CD4-positive, alpha-beta T cell treated with Interleukin-6 for 4 hours (primary cell): ENCODE results near the gene NLRP1.
A peak's percentile ranks its signal among the peaks of the same experiment; 100 is the strongest.

Experiments
- DNase-seq: peaks from one replicate; pipeline ENCODE4 v3.0.0-alpha.2; 2020; ENCODE audit warnings: mixed read lengths

Gene NLRP1

GRCh38 chr17:5511401-5512225 is 72.7 kb downstream of the NLRP1 start:
- DNase-seq: no peak

- DNase-seq: no peak
These were observed 73.5 kb downstream of the NLRP1 start for GRCh38 chr17:5510771-5511170.

GRCh38 chr17:5509482-5509881 is 74.8 kb downstream of the NLRP1 start:
- no peak for DNase-seq

- DNase-seq: no peak
These were observed 75.5 kb downstream of the NLRP1 start for GRCh38 chr17:5508810-5509209.

- DNase-seq: no peak
These were observed 78.0 kb downstream of the NLRP1 start for GRCh38 chr17:5506307-5506706.

GRCh38 chr17:5502552-5502951 is 81.8 kb downstream of the NLRP1 start:
- no peak for DNase-seq

GRCh38 chr17:5501685-5502084 is 82.6 kb downstream of the NLRP1 start:
- no peak for DNase-seq

- peak; percentile 84 for DNase-seq
These were observed 83.5 kb downstream of the NLRP1 start for GRCh38 chr17:5500589-5501391.

- no peak for DNase-seq
These were observed 84.1 kb downstream of the NLRP1 start for GRCh38 chr17:5500247-5500588.

- no peak for DNase-seq
These were observed 84.7 kb downstream of the NLRP1 start for GRCh38 chr17:5499476-5500231.

- no peak for DNase-seq
These were observed 91.3 kb downstream of the NLRP1 start for GRCh38 chr17:5492970-5493369.

- no peak for DNase-seq
These were observed 95.6 kb downstream of the NLRP1 start for GRCh38 chr17:5488752-5489151.

GRCh38 chr17:5486206-5487124 is 97.8 kb downstream of the NLRP1 start, which contains the start of gene MIS12:
MIS12 (plus strand) TSS chr17:5486566; CDS start chr17:5488863, 2,297 bp downstream.
- peak; percentile 98 for DNase-seq

- no peak for DNase-seq
These were observed 98.8 kb downstream of the NLRP1 start, which contains the start of gene DERL2 for GRCh38 chr17:5485270-5486205. DERL2 (minus strand) TSS chr17:5486178; CDS start chr17:5486161, 17 bp downstream.

GRCh38 chr17:5481451-5481850 is 102.9 kb downstream of the NLRP1 start:
- no peak for DNase-seq

GRCh38 chr17:5480962-5481361 is 103.3 kb downstream of the NLRP1 start:
- DNase-seq: no peak

GRCh38 chr17:5478992-5479391 is 105.3 kb downstream of the NLRP1 start:
- DNase-seq: no peak

GRCh38 chr17:5473906-5474305 is 110.4 kb downstream of the NLRP1 start:
- no peak for DNase-seq

GRCh38 chr17:5472511-5472910 is 111.8 kb downstream of the NLRP1 start:
- no peak for DNase-seq

- no peak for DNase-seq
These were observed 116.2 kb downstream of the NLRP1 start for GRCh38 chr17:5468075-5468473.

GRCh38 chr17:5467416-5467815 is 116.9 kb downstream of the NLRP1 start:
- DNase-seq: no peak
